HG02981 (cell line): Measurements from ENCODE around the gene PPP1R15B.

Source experiments
- ATAC-seq: cut with Tn5 transposase; IDR thresholded peaks from one replicate; pipeline ENCODE4 v1.9.1; 2021; ENCODE audit warnings: mild to moderate bottlenecking, moderate library complexity; ENCODE audit not compliant: unreplicated experiment

The PPP1R15B gene

GRCh38 chr1:204411451-204412204 is at the start of gene PPP1R15B:
TSS of gene PPP1R15B (minus strand) at chr1:204411817. CDS start at chr1:204411411, 406 bp downstream.
- ATAC-seq, result peak; percentile 90

GRCh38 chr1:204460346-204460745 is 48.7 kb upstream of the PPP1R15B start:
- no peak for ATAC-seq

GRCh38 chr1:204459706-204460105 is 48.1 kb upstream of the PPP1R15B start:
- ATAC-seq, result no peak

GRCh38 chr1:204457666-204458065 is 46.0 kb upstream of the PPP1R15B start:
- no peak for ATAC-seq

GRCh38 chr1:204456826-204457442 is 45.3 kb upstream of the PPP1R15B start:
- ATAC-seq, result no peak

- no peak for ATAC-seq
Observed at GRCh38 chr1:204455831-204456145, 44.2 kb upstream of the PPP1R15B start.

GRCh38 chr1:204455063-204455830 is 43.6 kb upstream of the PPP1R15B start:
- no peak for ATAC-seq

- ATAC-seq, result no peak
Observed at GRCh38 chr1:204454476-204454875, 42.9 kb upstream of the PPP1R15B start.

- ATAC-seq, result peak; percentile 68
Observed at GRCh38 chr1:204453141-204453772, 41.6 kb upstream of the PPP1R15B start.

GRCh38 chr1:204451352-204452124 is 39.9 kb upstream of the PPP1R15B start:
- no peak for ATAC-seq

GRCh38 chr1:204450461-204451257 is 39.0 kb upstream of the PPP1R15B start:
- ATAC-seq, result no peak

- ATAC-seq, result no peak
Observed at GRCh38 chr1:204449678-204450280, 38.2 kb upstream of the PPP1R15B start.

GRCh38 chr1:204448991-204449677 is 37.5 kb upstream of the PPP1R15B start:
- no peak for ATAC-seq

- ATAC-seq, result no peak
Observed at GRCh38 chr1:204448344-204448964, 36.8 kb upstream of the PPP1R15B start.

GRCh38 chr1:204447736-204448135 is 36.1 kb upstream of the PPP1R15B start:
- no peak for ATAC-seq

GRCh38 chr1:204447190-204447589 is 35.6 kb upstream of the PPP1R15B start:
- ATAC-seq, result no peak

GRCh38 chr1:204446413-204447111 is 34.9 kb upstream of the PPP1R15B start:
- peak; percentile 71 for ATAC-seq
